Mesenchymal stem cell (in vitro differentiated cells and primary cell): ENCODE results near the gene TAAR8.

ENCODE experiments used
- DNase-seq: peaks from one replicate; pipeline ENCODE4 v3.0.0-alpha.2; 2013
- H2AFZ ChIP-seq: one replicate; pipeline ENCODE4 v1.6.1; 2013; ENCODE audit warnings: low read depth, mild to moderate bottlenecking, control low read depth, inconsistent platforms, low read length, moderate library complexity
- H2AK5ac ChIP-seq: 2 replicates; pipeline ENCODE4 v1.6.1; 2013; ENCODE audit warnings: low read length, moderate library complexity, mild to moderate bottlenecking, inconsistent platforms; ENCODE audit not compliant: severe bottlenecking
- H2BK120ac ChIP-seq: one replicate; pipeline ENCODE4 v1.6.1; 2013; ENCODE audit warnings: low read depth, mild to moderate bottlenecking, inconsistent platforms, low read length, moderate library complexity
- H2BK12ac ChIP-seq, 2 experiments: one replicate each; pipeline ENCODE4 v1.6.1; 2013; ENCODE audit warnings: inconsistent platforms in 2 of 2, low read length in 2 of 2, mild to moderate bottlenecking in 2 of 2, moderate library complexity in 2 of 2, control low read depth in 1 of 2
- H2BK15ac ChIP-seq: one replicate; pipeline ENCODE4 v1.6.1; 2013; ENCODE audit warnings: mild to moderate bottlenecking, low read depth, inconsistent platforms; ENCODE audit not compliant: poor library complexity, severe bottlenecking
- H2BK5ac ChIP-seq: 2 replicates; pipeline ENCODE4 v1.6.1; 2013; ENCODE audit warnings: low read depth, mild to moderate bottlenecking, low read length, control low read depth, inconsistent platforms; ENCODE audit not compliant: poor library complexity, severe bottlenecking
- H3K14ac ChIP-seq, 2 experiments: one replicate each; pipeline ENCODE4 v1.6.1; 2013; ENCODE audit warnings: inconsistent platforms in 2 of 2, low read length in 2 of 2, control low read depth in 1 of 2, mild to moderate bottlenecking in 1 of 2, moderate library complexity in 1 of 2
- H3K18ac ChIP-seq, 2 experiments: one replicate each; pipeline ENCODE4 v1.6.1; 2013; ENCODE audit warnings: inconsistent platforms in 2 of 2, low read length in 2 of 2, control low read depth in 1 of 2, low read depth in 1 of 2, mild to moderate bottlenecking in 1 of 2
- H3K23ac ChIP-seq, 2 experiments: one replicate each; pipeline ENCODE4 v1.6.1; 2013; ENCODE audit warnings: inconsistent platforms in 2 of 2, low read length in 2 of 2, mild to moderate bottlenecking in 2 of 2, moderate library complexity in 2 of 2, control low read depth in 1 of 2
- H3K27ac ChIP-seq: 2 replicates; pipeline ENCODE4 v1.5.1; 2013; ENCODE audit warnings: mild to moderate bottlenecking, moderate library complexity, low read length, control low read depth, inconsistent platforms; ENCODE audit not compliant: poor library complexity, severe bottlenecking
- H3K27me3 ChIP-seq, 2 experiments: 2 replicates each; pipeline versions ENCODE4 v1.6.1 to v1.7.0; 2013; ENCODE audit warnings: low read length in 2 of 2, mild to moderate bottlenecking in 2 of 2, moderate library complexity in 2 of 2, control low read depth in 1 of 2, inconsistent platforms in 1 of 2; ENCODE audit not compliant: control insufficient read depth in 1 of 2, insufficient read depth in 1 of 2
- H3K36me3 ChIP-seq, 2 experiments: 2 replicates each; pipeline versions ENCODE4 v1.6.1 to v1.7.0; 2013; ENCODE audit warnings: low read length in 2 of 2, control low read depth in 1 of 2, inconsistent platforms in 1 of 2, low read depth in 1 of 2, mild to moderate bottlenecking in 1 of 2; ENCODE audit not compliant: insufficient read depth in 2 of 2, control insufficient read depth in 1 of 2
- H3K4ac ChIP-seq, 2 experiments: one replicate each; pipeline ENCODE4 v1.6.1; 2013; ENCODE audit warnings: inconsistent platforms in 2 of 2, low read length in 2 of 2, mild to moderate bottlenecking in 2 of 2, moderate library complexity in 2 of 2, control low read depth in 1 of 2, low read depth in 1 of 2
- H3K4me1 ChIP-seq: 2 replicates; pipeline ENCODE4 v1.6.1; 2013; ENCODE audit warnings: low read depth, low read length, control low read depth; ENCODE audit not compliant: control insufficient read depth, insufficient read depth
- H3K4me2 ChIP-seq: 2 replicates; pipeline ENCODE4 v1.6.1; 2013; ENCODE audit warnings: low read length, mild to moderate bottlenecking, inconsistent platforms; ENCODE audit not compliant: poor library complexity, severe bottlenecking
- H3K4me3 ChIP-seq, 2 experiments: 2 replicates each; pipeline versions ENCODE4 v1.5.1 to v1.7.0; 2013; ENCODE audit warnings: low read length in 2 of 2, mild to moderate bottlenecking in 2 of 2, control low read depth in 1 of 2, low read depth in 1 of 2; ENCODE audit not compliant: insufficient read depth in 1 of 2
- H3K79me1 ChIP-seq: replicated peaks from 2 replicates; pipeline ENCODE4 v1.6.1; 2013; ENCODE audit warnings: mild to moderate bottlenecking, control low read depth, low read length, inconsistent platforms; ENCODE audit not compliant: poor library complexity, severe bottlenecking
- H3K9ac ChIP-seq: 2 replicates; pipeline ENCODE4 v1.7.0; 2013; ENCODE audit warnings: mild to moderate bottlenecking, low read length, moderate library complexity
- H3K9me3 ChIP-seq: 2 replicates; pipeline ENCODE4 v1.7.0; 2013; ENCODE audit warnings: mild to moderate bottlenecking, low read length; ENCODE audit not compliant: control insufficient read depth
- H4K8ac ChIP-seq: one replicate; pipeline ENCODE4 v1.6.1; 2013; ENCODE audit warnings: inconsistent platforms, mild to moderate bottlenecking, low read length, moderate library complexity
- H4K91ac ChIP-seq: one replicate; pipeline ENCODE4 v1.6.1; 2013; ENCODE audit warnings: mild to moderate bottlenecking, low read length, inconsistent platforms
- WGBS: methylation state at CpG from one replicate; pipeline ENCODE4 v1.1.7; 2013; ENCODE audit warnings: mixed read lengths; 5-methylcytosine and 5-hydroxymethylcytosine counted together

Gene TAAR8

GRCh38 chr6:132589454-132589853 is 37.0 kb downstream of the TAAR8 start, which contains the start of gene TAAR5:
Gene TAAR5 (minus strand): TSS chr6:132589741. CDS start chr6:132589686, 55 bp downstream.
- Histone ChIP-seq H3K27me3 (peaks cover 2 to 7% of the 10 kb centered on the region in 2 experiments), H3K4me3 (no peak within 1 kb of the TSS), H3K36me3 (no peaks in the 10 kb centered on the region), H4K8ac (no peak within 1 kb of the TSS), H3K18ac (no peak within 1 kb of the TSS), H3K14ac (no peak within 1 kb of the TSS), H2AK5ac (no peak within 1 kb of the TSS), H2BK5ac (no peak within 1 kb of the TSS), H2BK120ac (no peak within 1 kb of the TSS), H3K9ac (no peak within 1 kb of the TSS), H3K4ac (no peak within 1 kb of the TSS), H3K27ac (no peak within 1 kb of the TSS), H3K79me1 (no peaks in the 10 kb centered on the region), H2BK12ac (no peak within 1 kb of the TSS), H4K91ac (no peak within 1 kb of the TSS), H3K23ac (no peak within 1 kb of the TSS), H3K9me3 (no peaks in the 10 kb centered on the region), H2AFZ (no peak within 1 kb of the TSS), H3K4me1 (no peaks in the 10 kb centered on the region), H3K4me2 (no peak within 1 kb of the TSS), H2BK15ac (no peak within 1 kb of the TSS)
- WGBS, result 92% methylated on average over 4 of the region's 5 CpGs
- no peak for DNase-seq

- no peak overlapping the region for H3K27ac ChIP-seq
- no peak overlapping the region for H4K8ac ChIP-seq
- no peak overlapping the region for H2AK5ac ChIP-seq
- no peak overlapping the region for H3K14ac ChIP-seq
- no peak for DNase-seq
- no peak overlapping the region for H3K23ac ChIP-seq
- H3K4me1 ChIP-seq, result no peaks in the 10 kb centered on the region
- no peak overlapping the region for H3K18ac ChIP-seq
- no peaks in the 10 kb centered on the region for H3K9me3 ChIP-seq
- H3K4me2 ChIP-seq, result no peak overlapping the region
- H4K91ac ChIP-seq, result no peak overlapping the region
- H2BK15ac ChIP-seq, result no peak overlapping the region
- H3K36me3 ChIP-seq, result no peaks in the 10 kb centered on the region
- H2BK12ac ChIP-seq, result no peak overlapping the region
- no peak overlapping the region for H3K4ac ChIP-seq
- no peak overlapping the region for H2BK120ac ChIP-seq
- peaks cover 0 to 7% of the 10 kb centered on the region in 2 experiments for H3K27me3 ChIP-seq
- H2BK5ac ChIP-seq, result no peak overlapping the region
- H3K9ac ChIP-seq, result no peak overlapping the region
- H3K79me1 ChIP-seq, result no peaks in the 10 kb centered on the region
- H2AFZ ChIP-seq, result no peak overlapping the region
- no CpG with 5 or more reads among the region's 1 CpG for WGBS
- no peak overlapping the region for H3K4me3 ChIP-seq
Measured at GRCh38 chr6:132590362-132590761, 37.9 kb downstream of the TAAR8 start.

DNA sequence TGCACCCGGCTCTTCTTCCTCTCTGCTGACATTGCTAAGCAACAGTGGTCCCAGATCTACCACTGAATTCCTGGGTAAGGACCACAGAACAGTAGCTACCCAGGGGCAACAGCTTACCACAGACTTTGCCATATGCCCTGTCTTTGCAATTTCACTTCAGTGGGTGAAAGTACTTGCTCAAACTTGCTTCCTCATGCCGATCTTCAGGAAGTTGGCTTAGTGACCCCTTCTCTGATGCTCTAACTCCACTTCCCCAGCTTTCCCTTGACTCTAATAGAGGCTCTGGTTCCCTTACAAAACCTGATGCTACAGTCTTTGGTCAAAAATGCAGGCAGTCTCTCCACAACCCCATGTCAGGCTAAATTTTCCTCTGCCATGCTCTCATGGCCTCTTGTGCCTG is 40.4 kb downstream of the TAAR8 start:
- 98% methylated on average over 2 of the region's 2 CpGs for WGBS
- DNase-seq, result no peak

GRCh38 chr6:132596201-132596600 is 43.7 kb downstream of the TAAR8 start:
- Histone ChIP-seq H3K27me3 (no peaks in the 10 kb centered on the region), H2BK15ac (no peak overlapping the region), H2BK5ac (no peak overlapping the region), H3K14ac (no peak overlapping the region), H3K4me1 (no peaks in the 10 kb centered on the region), H2BK120ac (no peak overlapping the region), H2AFZ (no peak overlapping the region), H3K4me3 (no peak overlapping the region), H3K23ac (no peak overlapping the region), H2BK12ac (no peak overlapping the region), H2AK5ac (no peak overlapping the region), H4K91ac (no peak overlapping the region), H4K8ac (no peak overlapping the region), H3K9me3 (no peaks in the 10 kb centered on the region), H3K9ac (no peak overlapping the region), H3K18ac (no peak overlapping the region), H3K36me3 (no peaks in the 10 kb centered on the region), H3K27ac (no peak overlapping the region), H3K79me1 (no peaks in the 10 kb centered on the region), H3K4ac (no peak overlapping the region), H3K4me2 (no peak overlapping the region)
- 87% methylated on average over 3 of the region's 6 CpGs for WGBS
- DNase-seq, result no peak

More for the DNA sequence above, 40.4 kb downstream of the TAAR8 start:
- Histone ChIP-seq H2AK5ac (no peak overlapping the region), H3K23ac (no peak overlapping the region), H2BK5ac (no peak overlapping the region), H3K14ac (no peak overlapping the region), H3K4me3 (no peak overlapping the region), H3K4me2 (no peak overlapping the region), H4K91ac (no peak overlapping the region), H3K79me1 (no peaks in the 10 kb centered on the region), H3K9me3 (no peaks in the 10 kb centered on the region), H3K27me3 (peaks cover 0 to 7% of the 10 kb centered on the region in 2 experiments), H3K27ac (no peak overlapping the region), H2AFZ (no peak overlapping the region), H3K36me3 (no peaks in the 10 kb centered on the region), H3K4me1 (no peaks in the 10 kb centered on the region), H4K8ac (no peak overlapping the region), H2BK15ac (no peak overlapping the region), H3K9ac (no peak overlapping the region), H2BK12ac (no peak overlapping the region), H3K18ac (no peak overlapping the region), H2BK120ac (no peak overlapping the region), H3K4ac (no peak overlapping the region)
